Psoas muscle (tissue), 8 donors: Measurements from ENCODE around the gene MRPL27. TPM values are rescaled to one million over a fixed set of nuclear protein-coding genes. Genes with fewer than 3 reads are reported as not detected.

Source experiments
- ATAC-seq, 4 donors: fragments of 200-7000 bp; cut with Tn5 transposase; one replicate each; pipeline ENCODE4 v1.9.1; 2020; ENCODE audit warnings: moderate library complexity in 3 of 4, mild to moderate bottlenecking in 2 of 4
- DNase-seq, 2 donors: peaks; one replicate each; pipeline ENCODE4 v3.0.0-alpha.2; 2020
- H3K27ac ChIP-seq: fragments of 200-600 bp; one replicate; pipeline ENCODE4 v1.8.0; 2022
- H3K27me3 ChIP-seq, 3 donors: fragments of 200-600 bp in 1 of 3; one replicate each; pipeline versions ENCODE4 v1.6.1 to v1.8.0; 2013 to 2022; ENCODE audit warnings: low read length in 2 of 3, mild to moderate bottlenecking in 2 of 3, moderate library complexity in 1 of 3; ENCODE audit not compliant: insufficient read depth in 3 of 3
- H3K36me3 ChIP-seq, 2 donors: fragments of 200-600 bp in 1 of 2; one replicate each; pipeline versions ENCODE4 v1.6.1 to v1.8.0; 2013 to 2022; ENCODE audit warnings: low read depth in 1 of 2, mild to moderate bottlenecking in 1 of 2, moderate library complexity in 1 of 2; ENCODE audit not compliant: insufficient read depth in 1 of 2
- H3K4me1 ChIP-seq: fragments of 200-600 bp; one replicate; pipeline ENCODE4 v1.8.0; 2022
- H3K4me3 ChIP-seq: fragments of 200-600 bp; one replicate; pipeline ENCODE4 v1.8.0; 2022; ENCODE audit warnings: mild to moderate bottlenecking
- H3K9me3 ChIP-seq: fragments of 200-600 bp; one replicate; pipeline ENCODE4 v1.8.0; 2022
- CTCF ChIP-seq: fragments of 200-600 bp; IDR thresholded peaks from one replicate; pipeline ENCODE4 v1.8.0; 2022; ENCODE audit warnings: antibody characterized with exemption
- WGBS, 3 donors: extraction: QIAGEN DNeasy Blood & Tissue Kit; methylation state at CpG; one replicate each; pipeline versions ENCODE4 v1.1.6 to v1.1.7; 2013; 5-methylcytosine and 5-hydroxymethylcytosine counted together
- intact Hi-C, 2 donors: fragments of 100-400 bp; cut with DNase I; formaldehyde crosslinking; loops; one replicate each; pipeline versions ENCODE4 v1.11.0 to v1.14.2; 2022
- polyA plus RNA-seq, 3 donors: library from polyadenylated mRNA; stranded (reverse); fragments of 200-250 nt; gene quantifications; one replicate each; pipeline ENCODE4 v1.2.3, GENCODE V29; 2013
- total RNA-seq, 4 donors: library from RNA; stranded (reverse); fragmentation: NEBNext Ultra II Directional in 2 of 4; extraction: Animal tissue kit (Norgen Biotek cat#: 25700) in 2 of 4; gene quantifications; one replicate each; pipeline versions ENCODE4 v1.2.1 to v1.2.4, GENCODE V29; 2021 to 2023
- donor health status: healthy with polysubstance abuse.
- donor health status: DM: no; HTN: no; CAD: no; lungs with moderate emphysema.
- donor health status: Bipolar disorder and iron deficiency.
- donor health status: healthy.
- donor health status: DM: yes; HTN: yes; CAD: no.
- donor health status: DM: no; HTN: no; CAD: no.
- donor health status: DM: no; HTN: no; CAD: no.
- donor health status: DM: yes; HTN: yes; CAD: no.

MRPL27 gene
- total and polyA plus RNA-seq, 7 donors: 70.7 to 468 (median 128) TPM

GRCh38 chr17:50349243-50349600 lies 23.8 kb downstream of the MRPL27 start:
- H3K27me3 ChIP-seq: no peaks in the 10 kb centered on the region
- H3K4me3 ChIP-seq: no peak overlapping the region
- 91 to 96% (median 94%) methylated on average over 5 of the region's 5 CpGs for WGBS, 3 donors
- no peak for TF ChIP-seq CTCF
- H3K9me3 ChIP-seq: no peaks in the 10 kb centered on the region
- H3K4me1 ChIP-seq: peaks cover 16% of the 10 kb centered on the region
- H3K36me3 ChIP-seq: peaks cover 0 to 7% of the 10 kb centered on the region in 2 donors
- ATAC-seq: no peak
- no peak for DNase-seq
- intact Hi-C loops: no loop called here
- H3K27ac ChIP-seq: no peak overlapping the region

DNA sequence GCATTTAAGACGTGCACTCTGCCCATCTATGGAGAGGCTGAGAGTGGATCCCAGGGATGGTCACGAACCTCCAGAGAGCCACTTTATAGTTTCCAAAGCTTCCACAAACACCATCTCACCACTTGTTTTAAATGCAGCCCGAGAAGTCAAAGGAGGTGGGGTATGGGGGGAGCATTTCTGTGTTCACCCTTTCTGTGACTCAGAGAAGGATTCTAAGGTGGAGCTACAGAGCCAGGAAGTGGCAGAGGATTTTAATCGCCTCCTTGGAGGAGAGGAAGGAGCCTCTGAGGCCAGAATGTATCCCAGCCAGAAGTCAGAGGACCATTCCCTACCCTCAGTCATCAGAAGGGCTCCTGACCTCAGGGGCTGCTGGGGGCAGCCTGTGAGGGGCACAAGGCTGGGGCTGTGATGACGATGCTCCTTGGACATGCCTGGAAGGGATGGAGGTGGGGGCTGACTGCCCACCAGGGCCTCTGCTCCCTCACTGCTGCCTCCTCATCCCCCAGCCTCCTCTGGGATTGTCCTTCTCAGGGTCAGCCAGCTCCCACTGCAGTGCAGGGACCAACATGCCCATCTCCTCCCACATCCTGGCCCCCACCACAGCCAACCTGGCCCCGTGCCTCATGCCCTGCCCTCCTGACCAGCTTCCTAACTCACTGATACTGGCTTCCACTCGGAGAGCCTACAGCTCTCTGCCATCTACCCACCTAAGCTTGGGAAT lies 24.3 kb downstream of the MRPL27 start:
- H3K4me1 ChIP-seq: peaks cover 16% of the 10 kb centered on the region
- H3K36me3 ChIP-seq: peaks cover 0 to 1% of the 10 kb centered on the region in 2 donors
- TF ChIP-seq CTCF: no peak
- no peak overlapping the region for H3K4me3 ChIP-seq
- H3K27me3 ChIP-seq: no peaks in the 10 kb centered on the region
- ATAC-seq: no peak
- no peaks in the 10 kb centered on the region for H3K9me3 ChIP-seq
- intact Hi-C loops: no loop called here
- no peak overlapping the region for H3K27ac ChIP-seq
- WGBS, 3 donors: 53 to 67% (median 63%) methylated on average over 7 of the region's 7 CpGs
- DNase-seq: no peak

GRCh38 chr17:50347894-50348291 lies 25.1 kb downstream of the MRPL27 start:
- DNase-seq (no peak), ATAC-seq (no peak)
- Histone ChIP-seq H3K4me3 (no peak overlapping the region), H3K4me1 (peaks cover 16% of the 10 kb centered on the region), H3K27me3 (no peaks in the 10 kb centered on the region), H3K27ac (no peak overlapping the region), H3K9me3 (no peaks in the 10 kb centered on the region), H3K36me3 (no peaks in the 10 kb centered on the region)
- no peak for TF ChIP-seq CTCF
- 57 to 64% (median 62%) methylated on average over 3 of the region's 3 CpGs for WGBS, 3 donors
- intact Hi-C loops: no loop called here

- Histone ChIP-seq H3K4me1 (peaks cover 16% of the 10 kb centered on the region), H3K9me3 (no peaks in the 10 kb centered on the region), H3K27me3 (no peaks in the 10 kb centered on the region), H3K27ac (no peak overlapping the region), H3K36me3 (no peaks in the 10 kb centered on the region), H3K4me3 (peak overlapping the region; percentile 86)
- TF ChIP-seq CTCF: no peak
- intact Hi-C loops: no loop called here
- DNase-seq (no peak), ATAC-seq (peak in 2 of 4 donors; percentile 5 to 15)
- 21 to 31% (median 25%) methylated on average over 15 to 17 of the region's 17 CpGs for WGBS, 3 donors
These were observed 25.7 kb downstream of the MRPL27 start for GRCh38 chr17:50347117-50347893.
